Peyer's patch (tissue), 4 donors: ENCODE results near the gene CPVL. TPM values are rescaled to one million over a fixed set of nuclear protein-coding genes. Genes with fewer than 3 reads are reported as not detected.
A peak's percentile ranks its signal among the peaks of the same experiment; 100 is the strongest.

Experiments
- DNase-seq, 3 donors: peaks; one replicate each; pipeline ENCODE4 v3.0.0-alpha.2; 2017 to 2019
- H3K27ac ChIP-seq, 4 donors: fragments of 200-600 bp; sonication (generic); one replicate each; pipeline ENCODE4 v1.5.1; 2016 to 2019
- H3K27me3 ChIP-seq, 2 donors: fragments of 200-600 bp; sonication (generic); one replicate each; pipeline ENCODE4 v1.5.1; 2019
- H3K36me3 ChIP-seq, 3 donors: fragments of 200-600 bp; sonication (generic); one replicate each; pipeline ENCODE4 v1.5.1; 2016 to 2019
- H3K4me1 ChIP-seq, 4 donors: fragments of 200-600 bp; sonication (generic); one replicate each; pipeline ENCODE4 v1.5.1; 2016 to 2019
- H3K4me3 ChIP-seq, 4 donors: fragments of 200-600 bp; sonication (generic); 1 replicate in 3 of 4; 2 replicates in 1 of 4; pipeline ENCODE4 v1.5.1; 2016 to 2019; ENCODE audit warnings: mild to moderate bottlenecking in 1 of 4
- H3K9me3 ChIP-seq, 4 donors: fragments of 200-600 bp; sonication (generic); one replicate each; pipeline ENCODE4 v1.5.1; 2016 to 2019; ENCODE audit warnings: mild to moderate bottlenecking in 1 of 4
- CTCF ChIP-seq, 6 experiments: fragments of 450-650 bp in 4 of 6; fragments of 200-600 bp in 2 of 6; sonication (generic) in 1 of 6; IDR thresholded peaks; one replicate each; pipeline ENCODE4 v1.5.1; 2017 to 2019; ENCODE audit warnings: antibody characterized with exemption in 6 of 6, mild to moderate bottlenecking in 3 of 6, moderate library complexity in 1 of 6
- POLR2A ChIP-seq, 2 donors: fragments of 450-650 bp; IDR thresholded peaks; one replicate each; pipeline ENCODE4 v1.5.1; 2017; ENCODE audit warnings: antibody characterized with exemption in 2 of 2, mild to moderate bottlenecking in 2 of 2, moderate library complexity in 2 of 2
- total RNA-seq, 4 donors: library from RNA; depleted of rRNA; stranded (reverse); fragments of >200 nt; gene quantifications; one replicate each; pipeline ENCODE4 v1.1.0, GENCODE V29; 2016

CPVL gene
- 10 to 100 TPM in 1 of 4 donors, 1 to 10 TPM in 3; 2.5 to 16.5 (median 8.0) TPM for total RNA-seq

GRCh38 chr7:29146057-29146706, at the start of gene CPVL:
Gene CPVL (minus strand): TSS chr7:29146537. CDS start chr7:29121061, 25,476 bp downstream.
- peak within 1 kb of the TSS; percentile 12 to 57 (median 34) for H3K4me3 ChIP-seq
- H3K36me3 ChIP-seq, result no peaks in the 10 kb centered on the region
- peaks cover 0 to 20% (median 0%) of the 10 kb centered on the region in 4 donors for H3K4me1 ChIP-seq
- H3K27me3 ChIP-seq, result no peaks in the 10 kb centered on the region
- no peak for TF ChIP-seq POLR2A (IDR thresholded peaks at IDR 0.05)
- no peak for TF ChIP-seq CTCF (IDR thresholded peaks at IDR 0.05)
- H3K27ac ChIP-seq, result peak within 1 kb of the TSS in 1 of 4 donors; percentile 56
- H3K9me3 ChIP-seq, result no peaks in the 10 kb centered on the region
- DNase-seq, result peak in 2 of 3 donors; percentile 54 to 65

- H3K36me3 ChIP-seq, result no peaks in the 10 kb centered on the region
- no peaks in the 10 kb centered on the region for H3K27me3 ChIP-seq
- no peaks in the 10 kb centered on the region for H3K9me3 ChIP-seq
- TF ChIP-seq CTCF (IDR thresholded peaks at IDR 0.05) (peak in 1 of 6 experiments; percentile 2), POLR2A (IDR thresholded peaks at IDR 0.05) (peak; percentile 49 to 63)
- H3K4me3 ChIP-seq, result peak within 1 kb of the TSS; percentile 62 to 95 (median 75)
- H3K27ac ChIP-seq, result peak within 1 kb of the TSS; percentile 62 to 90 (median 78)
- peaks cover 0 to 11% (median 0%) of the 10 kb centered on the region in 4 donors for H3K4me1 ChIP-seq
- peak; percentile 47 to 88 (median 85) for DNase-seq
Observed at GRCh38 chr7:29194594-29195427, 48.5 kb upstream of the CPVL start, which contains the start of gene CHN2. Gene CHN2 (plus strand): TSS chr7:29194775.

- peak in 1 of 3 donors; percentile 50 for DNase-seq
- no peak for TF ChIP-seq POLR2A (IDR thresholded peaks at IDR 0.05)
- TF ChIP-seq CTCF (IDR thresholded peaks at IDR 0.05), result no peak
- H3K27me3 ChIP-seq, result no peaks in the 10 kb centered on the region
Observed at GRCh38 chr7:29194206-29194593, 47.9 kb upstream of the CPVL start.

GRCh38 chr7:29193316-29194205, 47.2 kb upstream of the CPVL start:
- TF ChIP-seq POLR2A (IDR thresholded peaks at IDR 0.05) (no peak), CTCF (IDR thresholded peaks at IDR 0.05) (no peak)

More at GRCh38 chr7:29194206-29194593, 47.9 kb upstream of the CPVL start:
- Histone ChIP-seq H3K36me3 (no peaks in the 10 kb centered on the region), H3K4me1 (peaks cover 0 to 15% (median 0%) of the 10 kb centered on the region in 4 donors), H3K4me3 (peak overlapping the region; percentile 62 to 95 (median 75)), H3K27ac (peak overlapping the region; percentile 62 to 90 (median 78)), H3K9me3 (no peaks in the 10 kb centered on the region)

GRCh38 chr7:29192811-29193210, 46.5 kb upstream of the CPVL start:
- H3K27ac ChIP-seq, result no peak overlapping the region
- no peaks in the 10 kb centered on the region for H3K27me3 ChIP-seq
- peaks cover 0 to 15% (median 0%) of the 10 kb centered on the region in 4 donors for H3K4me1 ChIP-seq

More at GRCh38 chr7:29193316-29194205, 47.2 kb upstream of the CPVL start:
- DNase-seq, result no peak
- no peaks in the 10 kb centered on the region for H3K36me3 ChIP-seq
- H3K4me3 ChIP-seq, result peak overlapping the region; percentile 62 to 95 (median 75)
- peaks cover 0 to 15% (median 0%) of the 10 kb centered on the region in 4 donors for H3K4me1 ChIP-seq
- peak overlapping the region in 3 of 4 donors; percentile 62 to 90 (median 78) for H3K27ac ChIP-seq
- H3K9me3 ChIP-seq, result no peaks in the 10 kb centered on the region
- no peaks in the 10 kb centered on the region for H3K27me3 ChIP-seq

More at GRCh38 chr7:29192811-29193210, 46.5 kb upstream of the CPVL start:
- H3K9me3 ChIP-seq, result no peaks in the 10 kb centered on the region
- TF ChIP-seq CTCF (IDR thresholded peaks at IDR 0.05) (no peak), POLR2A (IDR thresholded peaks at IDR 0.05) (no peak)
- no peak overlapping the region for H3K4me3 ChIP-seq
- no peaks in the 10 kb centered on the region for H3K36me3 ChIP-seq
- DNase-seq, result no peak
